Caco-2 (cell line): ENCODE measurements around the gene SPATA24. TPM values are rescaled to one million over a fixed set of nuclear protein-coding genes. Genes with fewer than 3 reads are reported as not detected.

Experiments
- BruUV-seq: library from RNA; stranded (reverse); fragments of 400-500 nt; replicated peaks from 2 replicates; lab custom pipeline; 2021; lab: Mats Ljungman, UMichigan
- CTCF ChIA-PET: fragments of 300-600 bp; sonication (Branson Sonifier 250); formaldehyde crosslinking; loops from one replicate; lab custom pipeline; 2022; ENCODE audit warnings: antibody characterized with exemption; lab: Charles Lee
- POLR2A ChIA-PET: fragments of 300-600 bp; sonication (Branson Sonifier 250); formaldehyde crosslinking; loops from one replicate; lab custom pipeline; 2022; ENCODE audit warnings: antibody characterized with exemption; lab: Charles Lee
- DNase-seq, 2 experiments: peaks; one replicate each; pipeline versions ENCODE4 v3.0.0 to v3.0.0-alpha.2; 2020 to 2022
- H3K27me3 ChIP-seq: replicated peaks from 2 replicates; pipeline ENCODE4 v1.6.0; 2011; ENCODE audit warnings: low read length; ENCODE audit not compliant: control insufficient read depth, insufficient read depth
- H3K36me3 ChIP-seq: 2 replicates; pipeline ENCODE4 v1.5.1; 2011; ENCODE audit warnings: low read length; ENCODE audit not compliant: control insufficient read depth, insufficient read depth
- H3K4me1 ChIP-seq: fragments of 250-450 bp; sonication (Bioruptor Pico); 2 replicates; pipeline ENCODE4 v1.5.1; 2020; ENCODE audit warnings: mild to moderate bottlenecking
- H3K4me3 ChIP-seq: 2 replicates; pipeline ENCODE4 v1.5.1; 2011; ENCODE audit warnings: low read depth, mild to moderate bottlenecking, control low read depth, low read length
- H3K9me3 ChIP-seq: fragments of 250-450 bp; sonication (Bioruptor Pico); 2 replicates; pipeline ENCODE4 v1.5.1; 2020; ENCODE audit warnings: mild to moderate bottlenecking, moderate library complexity
- H3K27ac Mint-ChIP-seq: one replicate; pipeline ENCODE4 v1.8.0; 2022; ENCODE audit warnings: mixed read lengths; ENCODE audit not compliant: unreplicated experiment
- H3K27me3 Mint-ChIP-seq: one replicate; pipeline ENCODE4 v1.8.0; 2022; ENCODE audit warnings: mixed read lengths; ENCODE audit not compliant: insufficient read depth, unreplicated experiment
- H3K36me3 Mint-ChIP-seq: one replicate; pipeline ENCODE4 v1.8.0; 2022; ENCODE audit warnings: mild to moderate bottlenecking, mixed read lengths; ENCODE audit not compliant: insufficient read depth, unreplicated experiment
- H3K4me1 Mint-ChIP-seq: one replicate; pipeline ENCODE4 v1.8.0; 2022; ENCODE audit warnings: low read depth, mixed read lengths; ENCODE audit not compliant: unreplicated experiment
- H3K4me3 Mint-ChIP-seq: one replicate; pipeline ENCODE4 v1.8.0; 2022; ENCODE audit warnings: mild to moderate bottlenecking, moderate library complexity, mixed read lengths; ENCODE audit not compliant: unreplicated experiment
- H3K9me3 Mint-ChIP-seq: one replicate; pipeline ENCODE4 v1.8.0; 2022; ENCODE audit warnings: mixed read lengths; ENCODE audit not compliant: unreplicated experiment
- CTCF ChIP-seq, 2 experiments: fragments of 200-600 bp in 1 of 2; IDR thresholded peaks; 1 replicate in 1 of 2; 2 replicates in 1 of 2; pipeline versions ENCODE4 v1.5.1 to v1.8.0; 2011 to 2022; ENCODE audit warnings: antibody characterized with exemption in 1 of 2, control low read depth in 1 of 2, inconsistent platforms in 1 of 2, low read depth in 1 of 2, low read length in 1 of 2, mild to moderate bottlenecking in 1 of 2, moderate library complexity in 1 of 2; ENCODE audit not compliant: insufficient read depth in 1 of 2, severe bottlenecking in 1 of 2, unreplicated experiment in 1 of 2
- intact Hi-C: fragments of 100-400 bp; cut with micrococcal nuclease; formaldehyde crosslinking; loops from one replicate; pipeline ENCODE4 v1.10.0; 2022; ENCODE audit not compliant: unreplicated experiment
- total RNA-seq: library from RNA; stranded (reverse); gene quantifications from 2 replicates; pipeline ENCODE4 v1.2.3, GENCODE V29; 2022

SPATA24 gene
- total RNA-seq, 1 experiment from 2014 or later, result 10.1 TPM

DNA sequence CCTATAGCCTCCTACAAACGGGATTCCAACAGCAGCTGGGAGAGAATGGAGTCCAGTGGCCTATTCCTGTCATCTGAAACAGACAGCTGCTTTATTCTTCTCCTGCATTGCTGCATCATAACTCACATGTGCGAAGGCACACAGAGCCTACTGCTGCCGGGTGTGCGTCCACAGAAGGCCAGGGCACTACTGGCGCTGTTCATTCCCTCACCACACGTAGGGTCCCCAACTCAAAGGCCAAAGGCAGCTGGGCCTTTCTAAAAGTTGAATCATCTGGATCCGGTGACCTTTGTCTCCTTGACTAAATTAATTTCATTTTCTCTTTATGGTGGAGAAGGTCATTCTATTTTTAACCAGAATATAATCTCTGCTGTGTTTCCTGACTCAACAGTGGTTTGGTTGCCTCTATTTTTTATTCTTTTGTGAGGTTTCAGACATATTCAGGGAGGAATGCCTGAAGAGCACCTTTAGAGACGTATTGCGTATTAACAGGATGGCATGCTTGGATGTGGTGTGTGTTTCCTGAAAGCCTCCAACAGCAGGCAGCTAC lies 10.8 kb upstream of the SPATA24 start:
- Histone ChIP-seq H3K9me3 (no peaks in the 10 kb centered on the region), H3K36me3 (no peaks in the 10 kb centered on the region), H3K4me3 (no peak overlapping the region), H3K27me3 (no peaks in the 10 kb centered on the region), H3K4me1 (no peaks in the 10 kb centered on the region)
- H3K4me3 Mint-ChIP-seq, result no peak overlapping the region
- H3K4me1 Mint-ChIP-seq, result no peaks in the 10 kb centered on the region
- intact Hi-C loops, result no loop called here
- ChIA-PET CTCF (no interaction called here), POLR2A (interaction anchor here (0.6 kb wide), 1 partner anchor 130 kb away, joined by 3 read pairs; no protein-coding TSS in a partner anchor)
- H3K9me3 Mint-ChIP-seq, result no peaks in the 10 kb centered on the region
- no peak for TF ChIP-seq CTCF (IDR thresholded peaks at IDR 0.05; ENCODE audit: insufficient read depth in 1 of 2, low read depth in 1 of 2, low read length in 1 of 2, severe bottlenecking in 1 of 2, unreplicated experiment in 1 of 2)
- DNase-seq, result no peak
- no TSS peak for BruUV-seq
- H3K27ac Mint-ChIP-seq, result no peak overlapping the region
- no peaks in the 10 kb centered on the region for H3K27me3 Mint-ChIP-seq
- H3K36me3 Mint-ChIP-seq, result no peaks in the 10 kb centered on the region

DNA sequence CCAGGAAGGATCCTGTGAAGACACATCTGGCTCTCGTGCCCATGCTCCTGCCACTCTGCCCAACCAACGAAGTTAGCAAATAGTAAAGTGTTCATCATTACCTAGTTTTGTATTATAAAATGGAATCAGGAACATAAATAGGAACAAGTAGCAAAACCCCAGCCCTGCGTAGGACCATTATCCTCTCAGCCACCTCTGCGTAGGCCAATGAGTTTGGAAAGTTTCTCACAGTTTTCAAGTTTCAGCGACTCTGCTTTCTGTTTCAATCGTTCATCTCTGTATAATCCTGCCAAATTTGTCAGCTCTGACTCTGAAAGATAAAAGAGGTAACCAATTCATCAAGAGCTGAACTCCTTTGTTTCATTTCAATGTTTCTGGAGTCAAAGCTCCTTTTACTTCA lies 10.1 kb upstream of the SPATA24 start:
- H3K4me1 Mint-ChIP-seq, result no peaks in the 10 kb centered on the region
- Histone ChIP-seq H3K27me3 (no peaks in the 10 kb centered on the region), H3K4me3 (no peak overlapping the region), H3K36me3 (no peaks in the 10 kb centered on the region), H3K9me3 (no peaks in the 10 kb centered on the region), H3K4me1 (no peaks in the 10 kb centered on the region)
- H3K4me3 Mint-ChIP-seq, result no peak overlapping the region
- no peaks in the 10 kb centered on the region for H3K27me3 Mint-ChIP-seq
- BruUV-seq, result no TSS peak
- no peak for TF ChIP-seq CTCF (IDR thresholded peaks at IDR 0.05; ENCODE audit: insufficient read depth in 1 of 2, low read depth in 1 of 2, low read length in 1 of 2, severe bottlenecking in 1 of 2, unreplicated experiment in 1 of 2)
- H3K9me3 Mint-ChIP-seq, result no peaks in the 10 kb centered on the region
- ChIA-PET POLR2A (interaction anchor here (0.6 kb wide), 1 partner anchor 131 kb away, joined by 3 read pairs; no protein-coding TSS in a partner anchor), CTCF (interaction anchor here (0.7 kb wide), 1 partner anchor 66 kb away, joined by 4 read pairs; no protein-coding TSS in a partner anchor)
- no peak overlapping the region for H3K27ac Mint-ChIP-seq
- no peak for DNase-seq
- no peaks in the 10 kb centered on the region for H3K36me3 Mint-ChIP-seq
- intact Hi-C loops, result no loop called here

- Mint-ChIP-seq H3K4me3 (no peak overlapping the region), H3K4me1 (no peaks in the 10 kb centered on the region), H3K36me3 (no peaks in the 10 kb centered on the region), H3K27ac (no peak overlapping the region), H3K9me3 (no peaks in the 10 kb centered on the region), H3K27me3 (no peaks in the 10 kb centered on the region)
- Histone ChIP-seq H3K27me3 (no peaks in the 10 kb centered on the region), H3K9me3 (no peaks in the 10 kb centered on the region), H3K36me3 (no peaks in the 10 kb centered on the region), H3K4me1 (no peaks in the 10 kb centered on the region), H3K4me3 (no peak overlapping the region)
- no peak for DNase-seq
- intact Hi-C loops, result no loop called here
- BruUV-seq, result no TSS peak
- POLR2A ChIA-PET, result no interaction called here
- CTCF ChIA-PET, result no interaction called here
- TF ChIP-seq CTCF (IDR thresholded peaks at IDR 0.05; ENCODE audit: insufficient read depth in 1 of 2, low read depth in 1 of 2, low read length in 1 of 2, severe bottlenecking in 1 of 2, unreplicated experiment in 1 of 2), result no peak
Measured at GRCh38 chr5:139413153-139413552, 9.3 kb upstream of the SPATA24 start.
